Left hindlimb (tissue), 1 donor: Measurements from ENCODE around the gene CACUL1.
A peak's percentile ranks its signal among the peaks of the same experiment; 100 is the strongest.
"Not testable (repeated sequence)": the region's sequence is repeated elsewhere in the genome, so short reads cannot be mapped to it uniquely, and the experiment has no call there.

Experiments
- DNase-seq: peaks from one replicate; pipeline ENCODE4 v3.0.0-alpha.2; 2018

Gene CACUL1

GRCh38 chr10:118754556-118755423, at the start of gene CACUL1:
Gene CACUL1, minus strand, starts transcription at chr10:118754970. Its CDS starts 208 bp downstream, at chr10:118754762.
- peak; percentile 100 for DNase-seq

GRCh38 chr10:118804262-118804773, 49.5 kb upstream of the CACUL1 start:
- no peak for DNase-seq

DNA sequence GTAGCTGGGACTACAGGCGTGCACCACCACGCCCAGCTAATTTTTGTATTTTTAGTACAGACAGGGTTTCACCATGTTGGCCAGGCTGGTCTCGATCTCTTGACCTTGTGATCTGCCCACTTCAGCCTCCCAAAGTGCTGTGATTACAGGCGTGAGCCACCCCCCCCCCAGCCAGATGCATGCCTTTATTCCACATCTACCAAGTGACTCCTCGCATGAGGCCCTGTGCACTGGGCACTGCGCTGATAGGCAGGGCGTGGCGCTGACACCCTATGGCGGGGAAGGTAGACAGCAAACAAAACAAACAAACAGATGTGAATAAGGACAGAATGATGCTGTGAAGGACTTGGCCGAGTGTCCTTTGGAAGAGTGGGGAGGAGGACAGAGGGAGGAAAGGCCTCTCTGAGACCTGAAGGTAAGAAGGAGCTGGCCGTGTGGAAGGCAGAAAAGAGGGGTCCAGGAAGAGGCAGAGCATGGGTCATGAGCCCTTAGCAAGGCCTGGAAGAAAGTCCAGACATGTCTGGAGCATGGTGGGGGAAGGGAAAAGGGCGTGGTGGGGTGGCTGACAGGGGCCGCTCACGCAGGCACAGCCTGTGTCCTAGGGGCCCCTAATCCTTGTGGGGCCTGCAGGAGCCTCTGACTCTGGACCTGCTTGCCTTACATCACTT, 47.5 kb upstream of the CACUL1 start:
- DNase-seq, result no peak

DNA sequence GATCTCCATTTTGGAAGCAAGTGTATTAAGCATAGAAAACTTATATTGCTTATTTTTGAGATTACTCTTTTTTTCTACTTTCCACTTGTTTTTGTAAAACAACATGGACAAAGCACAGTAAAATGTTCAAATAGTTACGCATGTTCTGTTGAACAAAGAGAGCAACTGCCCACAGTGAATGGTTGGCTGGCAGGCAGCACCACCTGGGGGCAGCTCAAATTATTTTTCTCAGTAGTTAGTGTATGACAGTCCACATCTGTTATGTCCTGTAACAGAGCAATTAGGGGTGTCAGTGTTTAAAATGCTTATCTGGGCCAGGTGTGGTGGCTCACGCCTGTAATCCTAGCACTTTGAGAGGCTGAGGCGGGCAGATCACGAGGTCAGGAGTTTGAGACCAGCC, 46.1 kb upstream of the CACUL1 start:
- DNase-seq, result no peak

DNA sequence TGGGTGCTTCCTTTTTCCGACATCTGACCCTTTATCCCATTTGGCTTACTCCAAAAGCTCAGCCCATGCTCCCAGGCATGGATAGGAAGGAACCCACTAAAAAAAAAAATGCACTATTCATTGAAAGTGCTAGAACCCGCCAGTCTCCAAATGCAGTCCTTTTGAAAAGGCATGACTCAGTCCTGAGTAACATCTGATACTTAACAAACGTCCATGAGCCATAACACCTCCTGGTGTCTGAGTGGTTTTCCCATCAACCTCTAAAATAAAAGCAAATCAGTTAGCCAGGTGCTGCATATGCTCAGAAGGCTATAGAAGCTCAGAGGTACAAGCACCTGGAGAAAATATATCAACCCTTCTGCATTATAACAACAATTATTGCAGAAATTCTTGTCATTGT, 45.0 kb upstream of the CACUL1 start:
- DNase-seq, result no peak

DNA sequence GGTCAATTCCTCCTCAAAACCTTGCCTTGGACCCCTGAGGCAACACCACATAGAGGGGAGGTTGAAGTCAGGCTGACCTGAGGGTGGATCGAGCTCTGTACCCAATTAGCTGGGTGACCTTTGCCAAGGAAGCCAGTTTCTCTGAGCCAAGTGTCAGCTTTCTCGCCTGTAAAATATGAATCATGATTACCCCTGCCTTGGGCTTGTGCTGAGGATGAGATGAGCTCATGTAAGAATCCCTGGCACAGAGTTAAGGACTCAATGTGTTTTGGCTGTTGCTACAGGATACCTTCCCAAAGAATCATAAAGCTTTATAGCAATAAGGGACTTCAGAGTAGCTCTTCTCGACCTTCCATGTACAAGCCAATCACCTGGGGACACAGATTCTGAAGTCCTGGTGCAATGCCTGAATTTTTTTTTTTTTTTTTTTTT, 43.5 kb upstream of the CACUL1 start:
- peak; percentile 52 for DNase-seq

DNA sequence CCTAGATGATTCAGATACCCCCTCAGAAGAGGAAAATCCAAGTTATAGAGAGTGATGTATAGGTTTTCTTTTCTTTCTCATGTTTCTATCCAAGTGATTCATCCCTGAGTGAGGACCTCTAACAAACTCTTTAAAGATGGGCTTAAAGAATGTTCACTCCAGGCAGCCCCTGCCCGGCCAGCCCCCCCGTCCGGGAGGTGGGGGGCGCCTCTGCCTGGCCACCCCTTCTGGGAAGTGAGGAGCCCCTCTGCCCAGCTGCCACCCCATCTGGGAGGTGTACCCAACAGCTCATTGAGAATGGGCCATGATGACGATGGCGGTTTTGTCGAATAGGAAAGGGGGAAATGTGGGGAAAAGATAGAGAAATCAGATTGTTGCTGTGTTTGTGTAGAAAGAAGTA, 40.2 kb upstream of the CACUL1 start:
- DNase-seq, result not testable (repeated sequence)

- DNase-seq, result no peak
Observed at GRCh38 chr10:118793545-118793944, 38.8 kb upstream of the CACUL1 start.

- DNase-seq, result no peak
Observed at GRCh38 chr10:118792526-118792925, 37.8 kb upstream of the CACUL1 start.

DNA sequence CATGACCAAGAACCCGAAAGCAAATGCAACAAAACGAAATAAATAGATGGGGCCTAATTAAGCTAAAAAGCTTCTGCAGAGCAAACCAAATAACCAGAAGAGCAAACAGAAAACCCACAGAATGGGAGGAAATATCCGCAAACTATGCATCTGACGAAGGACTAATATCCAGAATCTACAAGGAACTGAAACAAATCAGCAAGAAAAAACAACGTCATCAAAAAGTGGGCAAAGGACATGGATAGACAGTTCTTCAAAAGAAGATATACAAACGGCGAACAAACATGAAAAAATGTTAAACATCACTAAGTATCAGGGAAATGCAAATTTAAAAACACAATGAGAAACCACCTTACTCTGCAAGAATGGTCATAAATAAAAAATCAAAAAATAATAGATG, 35.3 kb upstream of the CACUL1 start:
- no peak for DNase-seq

DNA sequence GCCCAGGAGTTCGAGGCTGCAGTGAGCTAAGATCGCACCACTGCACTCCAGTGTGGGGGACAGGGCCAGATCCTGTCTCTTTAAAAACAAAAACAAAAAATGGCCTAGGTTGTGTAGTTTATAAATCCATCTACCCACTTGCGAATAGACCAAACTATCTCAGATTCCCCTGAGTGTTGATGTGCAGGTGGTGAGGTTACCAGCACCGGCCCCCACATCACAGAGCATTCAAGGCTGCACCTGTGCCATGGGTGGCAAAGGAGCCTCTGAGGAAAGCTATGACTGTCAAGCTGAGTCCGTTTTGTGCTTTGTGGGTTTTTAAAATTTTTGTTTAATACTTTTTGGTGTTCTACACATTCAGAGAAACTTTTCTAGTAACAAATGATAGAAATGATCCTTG, 30.8 kb upstream of the CACUL1 start:
- no peak for DNase-seq

- DNase-seq, result no peak
Observed at GRCh38 chr10:118783776-118784545, 29.2 kb upstream of the CACUL1 start.

DNA sequence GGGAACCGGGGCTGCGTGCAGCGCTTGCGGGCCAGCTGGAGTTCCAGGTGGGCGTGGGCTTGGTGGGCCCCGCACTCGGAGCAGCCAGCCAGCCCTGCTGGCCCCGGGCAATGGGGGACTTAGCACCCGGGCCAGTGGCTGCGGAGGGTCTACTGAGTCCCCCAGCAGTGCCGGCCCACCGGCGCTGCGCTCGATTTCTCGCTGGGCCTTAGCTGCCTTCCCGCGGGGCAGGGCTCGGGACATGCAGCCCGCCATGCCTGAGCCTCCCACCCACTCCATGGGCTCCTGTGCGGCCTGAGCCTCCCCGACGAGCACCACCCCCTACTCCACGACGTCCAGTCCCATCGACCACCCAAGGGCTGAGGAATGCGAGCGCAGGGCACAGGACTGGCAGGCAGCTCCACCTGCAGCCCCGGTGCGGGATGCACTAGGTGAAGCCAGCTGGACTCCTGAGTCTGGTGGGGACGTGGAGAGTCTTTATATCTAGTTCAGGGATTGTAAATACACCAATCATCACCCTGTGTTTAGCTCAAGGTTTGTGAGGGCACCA, 28.2 kb upstream of the CACUL1 start:
- DNase-seq, result not testable (repeated sequence)

GRCh38 chr10:118781541-118781940, 26.8 kb upstream of the CACUL1 start:
- DNase-seq, result no peak

- no peak for DNase-seq
Observed at GRCh38 chr10:118778727-118779126, 24.0 kb upstream of the CACUL1 start.

GRCh38 chr10:118776960-118777359, 22.2 kb upstream of the CACUL1 start:
- no peak for DNase-seq

GRCh38 chr10:118776033-118776432, 21.3 kb upstream of the CACUL1 start:
- DNase-seq, result no peak

DNA sequence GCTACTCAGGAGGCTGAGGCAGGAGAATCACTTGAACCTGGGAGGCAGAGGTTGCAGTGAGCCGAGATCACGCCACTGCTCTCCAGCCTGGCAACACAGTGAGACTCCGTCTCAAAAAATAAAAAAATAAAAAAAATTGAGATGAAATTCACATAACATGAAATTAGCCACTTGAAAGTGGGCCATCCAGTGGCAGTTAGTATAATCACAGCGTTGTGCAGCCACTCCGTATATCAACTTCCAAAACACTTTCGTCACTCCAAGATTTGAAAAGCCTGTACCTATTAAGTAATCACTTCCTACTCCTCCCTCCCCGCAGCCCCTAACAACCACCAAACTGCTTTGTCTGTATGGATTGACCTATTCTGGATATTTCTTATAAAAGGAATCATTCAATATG, 20.7 kb upstream of the CACUL1 start:
- DNase-seq, result no peak

GRCh38 chr10:118773041-118773440, 18.3 kb upstream of the CACUL1 start:
- DNase-seq, result no peak

GRCh38 chr10:118771976-118772375, 17.2 kb upstream of the CACUL1 start:
- no peak for DNase-seq

GRCh38 chr10:118769898-118770600, 15.3 kb upstream of the CACUL1 start:
- DNase-seq, result no peak
